SK-N-SH treated with all-trans-retinoic acid at 6 μM for 48 hours (cell line): Measurements from ENCODE around the gene SH3PXD2B.
"Not testable (repeated sequence)": the region's sequence is repeated elsewhere in the genome, so short reads cannot be mapped to it uniquely, and the experiment has no call there.

Experiments
- ATAC-seq: fragments of 200-7000 bp; cut with Tn5 transposase; 3 replicates; pipeline ENCODE4 v1.9.1; 2020; ENCODE audit warnings: mild to moderate bottlenecking, moderate library complexity
- ARNTL ChIP-seq: fragments of 450-650 bp; formaldehyde crosslinking; IDR thresholded peaks from 2 replicates; pipeline ENCODE4 v1.5.0; 2020; ENCODE audit warnings: low read depth, mild to moderate bottlenecking, moderate library complexity, borderline replicate concordance
- BACH2 ChIP-seq: fragments of 250-450 bp; sonication (Bioruptor Pico); IDR thresholded peaks from 2 replicates; pipeline ENCODE4 v1.9.0; 2021; ENCODE audit warnings: mild to moderate bottlenecking, borderline replicate concordance
- CSDC2 ChIP-seq: fragments of 250-450 bp; sonication (Bioruptor Pico); IDR thresholded peaks from 2 replicates; pipeline ENCODE4 v1.5.0; 2020; ENCODE audit warnings: mild to moderate bottlenecking, moderate library complexity
- ESRRG ChIP-seq: fragments of 250-450 bp; sonication (Bioruptor Pico); IDR thresholded peaks from 2 replicates; pipeline ENCODE4 v1.6.1; 2021; ENCODE audit warnings: mild to moderate bottlenecking
- GLIS3 ChIP-seq: fragments of 250-450 bp; sonication (Bioruptor Pico); IDR thresholded peaks from 2 replicates; pipeline ENCODE4 v1.5.0; 2020; ENCODE audit warnings: mild to moderate bottlenecking, moderate library complexity
- ISL1 ChIP-seq: fragments of 250-450 bp; sonication (Bioruptor Pico); IDR thresholded peaks from 2 replicates; pipeline ENCODE4 v2.1.2; 2022; ENCODE audit warnings: mild to moderate bottlenecking, moderate library complexity
- OSR1 ChIP-seq: fragments of 250-450 bp; sonication (Bioruptor Pico); IDR thresholded peaks from 2 replicates; pipeline ENCODE4 v1.8.0; 2022; ENCODE audit warnings: moderate library complexity, mild to moderate bottlenecking, inconsistent platforms
- PPARA ChIP-seq: fragments of 250-450 bp; sonication (Bioruptor Pico); IDR thresholded peaks from 2 replicates; pipeline ENCODE4 v1.5.0; 2020; ENCODE audit warnings: mild to moderate bottlenecking, borderline replicate concordance
- RARB ChIP-seq: fragments of 250-450 bp; sonication (Bioruptor Pico); IDR thresholded peaks from 2 replicates; pipeline ENCODE4 v1.8.0; 2021; ENCODE audit warnings: mild to moderate bottlenecking, moderate library complexity
- SNAI2 ChIP-seq: fragments of 250-450 bp; sonication (Bioruptor Pico); IDR thresholded peaks from 2 replicates; pipeline ENCODE4 v1.5.0; 2020; ENCODE audit warnings: mild to moderate bottlenecking, moderate library complexity
- TCF4 ChIP-seq: fragments of 250-450 bp; sonication (Bioruptor Pico); IDR thresholded peaks from 2 replicates; pipeline ENCODE4 v1.8.0; 2021; ENCODE audit warnings: mild to moderate bottlenecking, moderate library complexity, borderline replicate concordance
- ZC3H10 ChIP-seq: fragments of 250-450 bp; sonication (Bioruptor Pico); IDR thresholded peaks from 2 replicates; pipeline ENCODE4 v1.5.1; 2021; ENCODE audit warnings: mild to moderate bottlenecking, moderate library complexity
- ZFP3 ChIP-seq: fragments of 250-450 bp; sonication (Bioruptor Pico); IDR thresholded peaks from 2 replicates; pipeline ENCODE4 v1.5.0; 2020; ENCODE audit warnings: mild to moderate bottlenecking, moderate library complexity
- ZFP30 ChIP-seq: fragments of 450-650 bp; formaldehyde crosslinking; IDR thresholded peaks from 2 replicates; pipeline ENCODE4 v1.5.0; 2022; ENCODE audit warnings: mild to moderate bottlenecking, moderate library complexity
- ZNF565 ChIP-seq: fragments of 450-650 bp; formaldehyde crosslinking; conservative IDR thresholded peaks from 2 replicates; pipeline ENCODE4 v1.5.0; 2020; ENCODE audit warnings: low read depth, mild to moderate bottlenecking, moderate library complexity
- ZNF70 ChIP-seq: fragments of 450-650 bp; formaldehyde crosslinking; IDR thresholded peaks from 2 replicates; pipeline ENCODE4 v1.5.0; 2020; ENCODE audit warnings: mild to moderate bottlenecking, moderate library complexity
- ZNF8 ChIP-seq: fragments of 450-650 bp; formaldehyde crosslinking; IDR thresholded peaks from 2 replicates; pipeline ENCODE4 v1.5.0; 2020; ENCODE audit warnings: mild to moderate bottlenecking, moderate library complexity
- TF ChIP-seq, protein P1 (sequence below): fragments of 250-450 bp; sonication (Bioruptor Pico); IDR thresholded peaks from 2 replicates; pipeline ENCODE4 v1.5.1; 2020; ENCODE audit warnings: low read depth, mild to moderate bottlenecking, moderate library complexity
- TF ChIP-seq, protein P2 (sequence below): fragments of 250-450 bp; sonication (Bioruptor Pico); IDR thresholded peaks from 2 replicates; pipeline ENCODE4 v1.5.0; 2020; ENCODE audit warnings: mild to moderate bottlenecking, moderate library complexity
- TF ChIP-seq, protein P3 (sequence below): fragments of 250-450 bp; sonication (Bioruptor Pico); IDR thresholded peaks from 2 replicates; pipeline ENCODE4 v1.5.1; 2021; ENCODE audit warnings: mild to moderate bottlenecking, moderate library complexity
- TF ChIP-seq, protein P4 (sequence below): fragments of 250-450 bp; sonication (Bioruptor Pico); IDR thresholded peaks from 2 replicates; pipeline ENCODE4 v1.8.0; 2021; ENCODE audit warnings: low read depth, mild to moderate bottlenecking, moderate library complexity, borderline replicate concordance
- TF ChIP-seq, protein P5 (sequence below): fragments of 250-450 bp; sonication (Bioruptor Pico); IDR thresholded peaks from 2 replicates; pipeline ENCODE4 v1.8.0; 2020; ENCODE audit warnings: mild to moderate bottlenecking, moderate library complexity, borderline replicate concordance

SH3PXD2B gene

DNA sequence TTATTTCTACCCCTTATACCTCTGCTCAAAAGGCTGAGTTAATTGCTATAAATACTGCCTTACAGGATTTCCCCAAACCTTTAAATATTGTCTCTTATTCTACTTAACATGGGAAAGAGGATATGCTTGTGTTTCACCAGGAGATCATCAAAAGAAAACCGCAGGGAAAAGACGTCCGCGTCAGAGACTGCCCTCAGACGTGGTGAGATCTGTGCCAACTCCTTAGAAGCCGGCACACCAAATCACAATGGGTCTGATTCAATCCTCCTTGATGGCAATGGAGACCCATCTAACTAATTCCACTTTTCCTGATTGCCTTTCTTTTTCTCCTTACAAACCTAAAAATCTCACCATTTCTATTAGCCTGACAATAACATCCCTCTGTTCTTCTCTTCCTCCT, 55.0 kb downstream of the SH3PXD2B start:
- no peak for ATAC-seq
- TF ChIP-seq, protein P1, sequence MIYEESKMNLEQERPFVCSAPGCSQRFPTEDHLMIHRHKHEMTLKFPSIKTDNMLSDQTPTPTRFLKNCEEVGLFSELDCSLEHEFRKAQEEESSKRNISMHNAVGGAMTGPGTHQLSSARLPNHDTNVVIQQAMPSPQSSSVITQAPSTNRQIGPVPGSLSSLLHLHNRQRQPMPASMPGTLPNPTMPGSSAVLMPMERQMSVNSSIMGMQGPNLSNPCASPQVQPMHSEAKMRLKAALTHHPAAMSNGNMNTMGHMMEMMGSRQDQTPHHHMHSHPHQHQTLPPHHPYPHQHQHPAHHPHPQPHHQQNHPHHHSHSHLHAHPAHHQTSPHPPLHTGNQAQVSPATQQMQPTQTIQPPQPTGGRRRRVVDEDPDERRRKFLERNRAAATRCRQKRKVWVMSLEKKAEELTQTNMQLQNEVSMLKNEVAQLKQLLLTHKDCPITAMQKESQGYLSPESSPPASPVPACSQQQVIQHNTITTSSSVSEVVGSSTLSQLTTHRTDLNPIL (CRISPR knock-in tag), result no peak
- no peak for TF ChIP-seq BACH2
- TF ChIP-seq GLIS3 (CRISPR knock-in tag), result no peak
- no peak for TF ChIP-seq ZFP3 (CRISPR knock-in tag)
- TF ChIP-seq ESRRG (CRISPR knock-in tag), result no peak
- TF ChIP-seq PPARA, result no peak
- TF ChIP-seq ZNF8 (CRISPR knock-in tag), result no peak
- TF ChIP-seq, all 23 proteins: peak for 0

DNA sequence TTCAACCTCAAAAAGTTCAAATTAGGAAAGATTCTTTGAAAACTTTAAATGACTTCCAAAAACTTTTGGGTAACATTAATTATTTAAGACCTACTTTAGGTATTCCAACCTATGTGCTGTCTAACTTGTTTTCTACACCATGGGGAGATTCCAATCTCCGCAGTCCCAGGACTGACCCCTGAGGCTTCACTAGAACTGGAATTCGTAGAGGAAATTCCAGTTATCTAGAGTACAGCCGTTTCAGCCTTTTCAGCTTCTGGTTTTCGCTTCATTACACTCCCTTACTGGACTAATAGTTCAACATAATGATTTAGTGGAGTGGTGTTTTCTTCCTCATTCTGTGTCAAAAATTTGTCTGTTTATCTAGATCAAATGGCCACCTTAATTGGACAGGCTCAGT, 55.7 kb downstream of the SH3PXD2B start:
- ATAC-seq, result not testable (repeated sequence)

DNA sequence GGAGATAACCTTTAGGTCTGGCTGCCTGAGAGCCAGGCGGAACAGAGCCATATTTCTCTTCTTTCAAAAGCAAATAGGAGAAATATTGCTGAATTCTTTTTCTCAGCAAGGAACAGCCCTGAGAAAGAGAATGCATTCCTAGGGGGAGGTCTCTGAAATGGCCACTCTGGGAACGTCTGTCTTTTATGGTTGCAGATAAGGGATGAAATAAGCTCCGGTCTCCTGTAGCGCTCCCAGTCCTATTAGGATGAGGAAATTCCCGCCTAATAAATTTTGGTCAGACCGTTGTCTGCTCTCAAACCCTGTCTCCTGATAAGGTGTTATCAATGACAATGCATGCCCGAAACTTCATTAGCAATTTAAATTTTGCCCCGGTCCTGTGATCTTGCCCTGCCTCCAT, 57.3 kb downstream of the SH3PXD2B start:
- ATAC-seq, result not testable (repeated sequence)

DNA sequence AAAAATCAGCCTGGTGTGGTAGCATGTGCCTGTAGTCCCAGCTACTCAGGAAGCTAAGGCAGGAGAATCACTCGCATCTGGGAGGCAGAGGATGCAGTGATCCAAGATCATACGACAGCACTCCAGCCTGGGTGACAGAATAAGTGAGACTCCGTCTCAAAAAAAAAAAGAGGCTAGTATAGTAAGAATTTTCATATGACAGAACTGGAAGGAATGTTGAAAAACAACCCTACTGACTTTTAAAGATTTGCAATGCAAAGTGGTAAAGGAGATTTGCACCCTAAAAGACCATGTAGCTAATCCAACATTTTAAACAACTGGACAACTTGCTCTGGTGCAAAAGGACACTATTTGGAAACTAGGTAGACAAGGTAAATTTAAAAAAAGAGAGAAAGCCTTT, 58.1 kb downstream of the SH3PXD2B start:
- ATAC-seq, result no peak
- TF ChIP-seq BACH2 (no peak), OSR1 (CRISPR knock-in tag) (no peak), ISL1 (no peak), ZNF70 (CRISPR knock-in tag) (no peak)
- TF ChIP-seq, all 23 proteins: peak for 0

DNA sequence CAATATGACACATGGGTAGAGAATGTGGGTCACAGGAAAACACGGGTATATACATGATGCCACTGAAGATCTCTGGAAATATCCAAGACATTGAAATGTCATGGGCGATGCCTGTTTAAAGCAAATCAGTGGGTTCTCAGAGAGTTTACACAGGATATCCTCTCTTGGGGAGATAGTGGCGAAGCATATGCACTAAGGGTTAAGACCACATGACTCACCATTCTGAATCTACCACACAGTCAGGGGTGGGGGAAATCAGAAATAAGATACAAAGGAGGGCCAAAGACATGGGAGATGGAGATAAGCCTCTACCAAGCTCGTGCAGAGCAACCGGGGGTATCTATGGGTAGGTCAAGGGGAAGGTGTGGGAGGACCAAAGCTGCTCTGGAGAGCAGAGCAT, 58.8 kb downstream of the SH3PXD2B start:
- TF ChIP-seq ZNF565 (CRISPR knock-in tag), result no peak
- TF ChIP-seq, protein P2, sequence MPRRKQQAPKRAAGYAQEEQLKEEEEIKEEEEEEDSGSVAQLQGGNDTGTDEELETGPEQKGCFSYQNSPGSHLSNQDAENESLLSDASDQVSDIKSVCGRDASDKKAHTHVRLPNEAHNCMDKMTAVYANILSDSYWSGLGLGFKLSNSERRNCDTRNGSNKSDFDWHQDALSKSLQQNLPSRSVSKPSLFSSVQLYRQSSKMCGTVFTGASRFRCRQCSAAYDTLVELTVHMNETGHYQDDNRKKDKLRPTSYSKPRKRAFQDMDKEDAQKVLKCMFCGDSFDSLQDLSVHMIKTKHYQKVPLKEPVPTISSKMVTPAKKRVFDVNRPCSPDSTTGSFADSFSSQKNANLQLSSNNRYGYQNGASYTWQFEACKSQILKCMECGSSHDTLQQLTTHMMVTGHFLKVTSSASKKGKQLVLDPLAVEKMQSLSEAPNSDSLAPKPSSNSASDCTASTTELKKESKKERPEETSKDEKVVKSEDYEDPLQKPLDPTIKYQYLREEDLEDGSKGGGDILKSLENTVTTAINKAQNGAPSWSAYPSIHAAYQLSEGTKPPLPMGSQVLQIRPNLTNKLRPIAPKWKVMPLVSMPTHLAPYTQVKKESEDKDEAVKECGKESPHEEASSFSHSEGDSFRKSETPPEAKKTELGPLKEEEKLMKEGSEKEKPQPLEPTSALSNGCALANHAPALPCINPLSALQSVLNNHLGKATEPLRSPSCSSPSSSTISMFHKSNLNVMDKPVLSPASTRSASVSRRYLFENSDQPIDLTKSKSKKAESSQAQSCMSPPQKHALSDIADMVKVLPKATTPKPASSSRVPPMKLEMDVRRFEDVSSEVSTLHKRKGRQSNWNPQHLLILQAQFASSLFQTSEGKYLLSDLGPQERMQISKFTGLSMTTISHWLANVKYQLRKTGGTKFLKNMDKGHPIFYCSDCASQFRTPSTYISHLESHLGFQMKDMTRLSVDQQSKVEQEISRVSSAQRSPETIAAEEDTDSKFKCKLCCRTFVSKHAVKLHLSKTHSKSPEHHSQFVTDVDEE (CRISPR knock-in tag), result no peak
- TF ChIP-seq, protein P3, sequence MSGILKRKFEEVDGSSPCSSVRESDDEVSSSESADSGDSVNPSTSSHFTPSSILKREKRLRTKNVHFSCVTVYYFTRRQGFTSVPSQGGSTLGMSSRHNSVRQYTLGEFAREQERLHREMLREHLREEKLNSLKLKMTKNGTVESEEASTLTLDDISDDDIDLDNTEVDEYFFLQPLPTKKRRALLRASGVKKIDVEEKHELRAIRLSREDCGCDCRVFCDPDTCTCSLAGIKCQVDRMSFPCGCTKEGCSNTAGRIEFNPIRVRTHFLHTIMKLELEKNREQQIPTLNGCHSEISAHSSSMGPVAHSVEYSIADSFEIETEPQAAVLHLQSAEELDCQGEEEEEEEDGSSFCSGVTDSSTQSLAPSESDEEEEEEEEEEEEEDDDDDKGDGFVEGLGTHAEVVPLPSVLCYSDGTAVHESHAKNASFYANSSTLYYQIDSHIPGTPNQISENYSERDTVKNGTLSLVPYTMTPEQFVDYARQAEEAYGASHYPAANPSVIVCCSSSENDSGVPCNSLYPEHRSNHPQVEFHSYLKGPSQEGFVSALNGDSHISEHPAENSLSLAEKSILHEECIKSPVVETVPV (CRISPR knock-in tag), result no peak
- TF ChIP-seq ZC3H10 (CRISPR knock-in tag), result no peak
- TF ChIP-seq, protein P4, sequence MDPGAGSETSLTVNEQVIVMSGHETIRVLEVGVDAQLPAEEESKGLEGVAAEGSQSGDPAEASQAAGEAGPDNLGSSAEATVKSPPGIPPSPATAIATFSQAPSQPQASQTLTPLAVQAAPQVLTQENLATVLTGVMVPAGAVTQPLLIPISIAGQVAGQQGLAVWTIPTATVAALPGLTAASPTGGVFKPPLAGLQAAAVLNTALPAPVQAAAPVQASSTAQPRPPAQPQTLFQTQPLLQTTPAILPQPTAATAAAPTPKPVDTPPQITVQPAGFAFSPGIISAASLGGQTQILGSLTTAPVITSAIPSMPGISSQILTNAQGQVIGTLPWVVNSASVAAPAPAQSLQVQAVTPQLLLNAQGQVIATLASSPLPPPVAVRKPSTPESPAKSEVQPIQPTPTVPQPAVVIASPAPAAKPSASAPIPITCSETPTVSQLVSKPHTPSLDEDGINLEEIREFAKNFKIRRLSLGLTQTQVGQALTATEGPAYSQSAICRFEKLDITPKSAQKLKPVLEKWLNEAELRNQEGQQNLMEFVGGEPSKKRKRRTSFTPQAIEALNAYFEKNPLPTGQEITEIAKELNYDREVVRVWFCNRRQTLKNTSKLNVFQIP (CRISPR knock-in tag), result no peak
- no peak for TF ChIP-seq ZFP3 (CRISPR knock-in tag)
- no peak for TF ChIP-seq SNAI2 (CRISPR knock-in tag)
- no peak for TF ChIP-seq OSR1 (CRISPR knock-in tag)
- TF ChIP-seq RARB (CRISPR knock-in tag), result no peak
- no peak for TF ChIP-seq TCF4
- TF ChIP-seq ZFP30 (CRISPR knock-in tag), result no peak
- TF ChIP-seq, protein P5, sequence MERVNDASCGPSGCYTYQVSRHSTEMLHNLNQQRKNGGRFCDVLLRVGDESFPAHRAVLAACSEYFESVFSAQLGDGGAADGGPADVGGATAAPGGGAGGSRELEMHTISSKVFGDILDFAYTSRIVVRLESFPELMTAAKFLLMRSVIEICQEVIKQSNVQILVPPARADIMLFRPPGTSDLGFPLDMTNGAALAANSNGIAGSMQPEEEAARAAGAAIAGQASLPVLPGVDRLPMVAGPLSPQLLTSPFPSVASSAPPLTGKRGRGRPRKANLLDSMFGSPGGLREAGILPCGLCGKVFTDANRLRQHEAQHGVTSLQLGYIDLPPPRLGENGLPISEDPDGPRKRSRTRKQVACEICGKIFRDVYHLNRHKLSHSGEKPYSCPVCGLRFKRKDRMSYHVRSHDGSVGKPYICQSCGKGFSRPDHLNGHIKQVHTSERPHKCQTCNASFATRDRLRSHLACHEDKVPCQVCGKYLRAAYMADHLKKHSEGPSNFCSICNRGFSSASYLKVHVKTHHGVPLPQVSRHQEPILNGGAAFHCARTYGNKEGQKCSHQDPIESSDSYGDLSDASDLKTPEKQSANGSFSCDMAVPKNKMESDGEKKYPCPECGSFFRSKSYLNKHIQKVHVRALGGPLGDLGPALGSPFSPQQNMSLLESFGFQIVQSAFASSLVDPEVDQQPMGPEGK (CRISPR knock-in tag), result no peak
- no peak for TF ChIP-seq ARNTL (CRISPR knock-in tag)
- TF ChIP-seq, protein P1 (CRISPR knock-in tag), result no peak
- no peak for TF ChIP-seq CSDC2
- ATAC-seq, result no peak
